UCSD-AML1 (cell line): ENCODE measurements around the gene SPRR2G.
"Not testable (repeated sequence)": the region's sequence is repeated elsewhere in the genome, so short reads cannot be mapped to it uniquely, and the experiment has no call there.

ENCODE experiments used
- DNase-seq: peaks from one replicate; lab custom pipeline; 2025; ENCODE audit not compliant: unreplicated experiment; lab: John Stamatoyannopoulos, UW

SPRR2G gene

DNA sequence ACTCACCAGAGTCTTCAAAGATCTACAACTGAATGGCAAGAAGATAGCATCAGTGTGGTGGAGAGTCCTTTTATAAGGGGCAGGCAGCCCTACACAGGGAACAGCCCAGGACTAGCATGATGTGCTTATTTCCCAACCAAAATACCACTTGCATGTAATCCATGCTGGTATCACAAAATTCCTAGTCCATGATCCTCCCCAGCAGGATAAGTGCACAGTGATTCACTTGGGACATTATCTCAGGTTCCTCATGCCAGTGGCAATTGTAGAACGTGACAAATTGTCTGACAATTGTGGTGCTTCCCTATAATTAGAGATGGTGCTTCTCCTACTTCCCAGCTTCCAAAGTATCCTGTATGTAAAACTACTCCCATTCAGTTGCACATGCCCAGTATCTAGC lies at the start of gene SPRR2G:
TSS of gene SPRR2G (minus strand) at position 45 of the 400 bp plus-strand sequence. CDS start 780 bp downstream, outside the sequence.
- DNase-seq: no peak

GRCh38 chr1:153195216-153195615 lies 44.5 kb upstream of the SPRR2G start:
- no peak for DNase-seq

GRCh38 chr1:153194331-153195050 lies 43.8 kb upstream of the SPRR2G start:
- DNase-seq: no peak

GRCh38 chr1:153192697-153193096 lies 42.0 kb upstream of the SPRR2G start:
- no peak for DNase-seq

DNA sequence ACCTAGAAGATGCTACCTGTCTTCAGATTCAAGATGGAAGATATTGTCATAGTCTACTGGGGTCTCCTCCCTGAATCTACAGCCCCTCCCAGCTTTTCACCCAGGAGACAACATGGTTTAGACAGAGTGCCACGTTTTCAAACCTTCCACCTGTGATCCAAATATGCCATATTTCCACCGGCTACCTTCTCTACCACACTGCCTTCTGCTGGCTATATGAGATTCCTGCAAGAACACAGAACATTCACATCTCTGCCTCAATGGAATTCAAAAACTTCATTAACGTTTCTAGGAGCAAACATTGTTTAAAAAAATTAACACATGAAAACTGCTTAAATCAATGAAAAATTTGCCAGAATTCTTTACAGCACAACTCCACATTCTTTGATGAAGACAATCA lies 39.7 kb upstream of the SPRR2G start:
- no peak for DNase-seq

GRCh38 chr1:153188301-153188700 lies 37.6 kb upstream of the SPRR2G start:
- not testable (repeated sequence) for DNase-seq

DNA sequence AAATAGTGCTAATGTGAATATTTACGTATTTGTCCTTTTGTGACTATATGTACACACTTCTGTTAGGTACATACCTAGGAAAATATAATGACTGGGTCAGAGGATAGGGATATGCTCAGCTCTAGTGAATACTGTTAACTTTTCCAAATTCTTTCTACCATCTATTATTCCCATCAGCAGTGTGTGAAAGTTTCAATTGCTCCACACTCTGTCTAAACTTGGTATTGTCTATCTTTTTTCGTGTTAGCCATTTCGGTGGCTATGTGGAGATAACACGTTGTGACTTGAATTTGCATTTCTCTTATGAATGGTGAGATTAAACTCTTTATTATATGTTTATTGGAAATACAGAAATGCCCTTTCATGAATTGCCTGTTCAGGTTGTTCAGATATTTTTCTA lies 29.9 kb upstream of the SPRR2G start:
- DNase-seq: no peak

DNA sequence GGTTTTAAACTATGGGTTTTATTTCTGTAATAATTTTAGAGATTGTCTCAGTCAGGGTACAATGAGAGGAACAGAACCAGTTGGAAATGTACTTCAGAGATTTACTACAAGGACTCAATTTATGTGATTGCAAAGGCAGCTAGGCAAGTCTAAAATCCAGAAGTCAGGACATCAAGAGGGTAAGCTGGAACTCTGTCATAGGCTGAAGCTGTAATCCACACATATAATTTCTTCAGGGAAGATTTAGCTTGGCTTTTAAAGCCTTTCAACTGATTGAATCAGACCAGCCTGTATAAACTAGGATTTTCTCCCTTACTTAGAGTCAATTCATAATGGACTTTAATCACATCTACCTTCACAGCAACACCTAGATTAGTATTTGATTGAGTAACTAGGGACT lies 28.2 kb upstream of the SPRR2G start:
- no peak for DNase-seq

GRCh38 chr1:153174624-153175023 lies 23.9 kb upstream of the SPRR2G start:
- no peak for DNase-seq

DNA sequence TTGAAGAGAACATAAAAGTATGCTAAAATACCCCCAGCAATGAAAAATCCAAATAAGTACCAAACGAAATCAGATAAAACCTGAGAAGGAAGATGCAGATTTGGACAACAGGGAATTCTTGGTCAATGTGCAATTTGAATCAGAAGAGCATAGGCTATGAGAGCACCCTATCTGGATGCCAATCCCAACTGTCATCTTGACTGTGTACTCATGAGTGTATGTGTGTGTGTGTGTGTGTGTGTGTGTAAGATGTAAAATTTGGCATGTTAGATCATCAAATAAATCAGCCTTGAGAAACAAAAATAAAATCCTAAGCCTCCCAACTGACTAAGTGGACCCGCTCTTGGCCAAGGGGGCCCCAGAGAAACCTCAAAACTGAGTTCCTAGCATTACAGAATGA lies 18.0 kb upstream of the SPRR2G start:
- DNase-seq: no peak

DNA sequence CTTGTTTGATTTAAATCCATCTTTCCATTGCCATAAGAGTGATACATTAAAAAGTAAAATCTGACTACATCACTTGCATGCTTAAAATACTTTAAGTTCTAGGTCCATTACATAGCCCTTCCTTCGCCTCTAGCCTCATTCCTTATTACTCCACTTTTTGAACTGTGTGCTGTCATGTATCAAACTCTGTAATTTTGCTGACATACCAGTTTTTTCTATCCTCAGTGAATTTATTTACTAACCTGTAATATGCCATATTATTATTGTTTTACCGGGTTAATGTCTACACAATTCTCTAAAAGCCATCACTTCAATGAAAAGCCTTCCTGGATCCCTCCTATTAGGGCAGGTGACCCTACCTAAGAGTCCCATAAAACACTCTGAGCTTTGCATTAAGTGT lies 4.9 kb upstream of the SPRR2G start:
- DNase-seq: no peak

- no peak for DNase-seq
Measured at GRCh38 chr1:153152481-153152880, 1.8 kb upstream of the SPRR2G start.

DNA sequence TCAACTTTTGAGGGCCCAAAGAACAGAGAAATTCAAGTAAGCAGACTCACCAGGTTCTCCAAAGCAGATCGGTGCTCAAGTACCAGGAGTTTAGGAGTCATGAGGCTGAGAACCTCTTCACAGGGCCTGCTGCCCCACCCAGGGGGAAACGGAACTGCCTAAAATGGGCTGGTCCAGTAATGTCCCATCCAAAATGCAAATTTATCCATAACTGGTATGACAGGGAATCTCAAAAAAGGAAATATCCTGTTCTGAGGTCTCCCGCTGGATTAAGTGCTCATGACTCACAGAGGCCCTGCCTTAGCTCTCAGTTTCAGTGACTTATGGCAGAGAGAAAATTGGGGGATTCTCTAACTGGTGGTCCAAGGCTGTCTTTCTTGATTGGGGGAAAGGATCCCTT lies 9.3 kb downstream of the SPRR2G start:
- DNase-seq: no peak

- no peak for DNase-seq
Measured at GRCh38 chr1:153140484-153140883, 10.2 kb downstream of the SPRR2G start.

DNA sequence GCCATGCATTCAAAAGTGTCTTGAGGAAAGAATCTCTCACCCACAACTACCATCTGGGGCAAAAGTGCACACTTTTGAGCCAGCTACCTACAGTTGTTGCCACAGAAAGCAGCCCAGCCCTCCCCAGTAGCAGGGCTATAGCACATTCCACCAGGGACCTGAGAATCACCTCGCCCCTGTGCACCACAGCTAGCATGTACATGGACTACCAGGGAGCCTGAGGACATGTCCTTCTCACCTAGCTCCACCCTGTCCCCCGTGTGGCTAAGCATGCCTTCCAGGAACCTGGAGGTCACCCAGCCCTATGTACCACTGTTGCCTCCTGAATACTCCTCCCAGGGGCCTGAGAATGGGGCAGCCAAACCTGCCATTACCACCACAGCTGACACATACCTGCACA lies 16.9 kb downstream of the SPRR2G start:
- no peak for DNase-seq

GRCh38 chr1:153133267-153133666 lies 17.4 kb downstream of the SPRR2G start:
- DNase-seq: no peak

- not testable (repeated sequence) for DNase-seq
Measured at GRCh38 chr1:153128688-153129087, 22.0 kb downstream of the SPRR2G start.

DNA sequence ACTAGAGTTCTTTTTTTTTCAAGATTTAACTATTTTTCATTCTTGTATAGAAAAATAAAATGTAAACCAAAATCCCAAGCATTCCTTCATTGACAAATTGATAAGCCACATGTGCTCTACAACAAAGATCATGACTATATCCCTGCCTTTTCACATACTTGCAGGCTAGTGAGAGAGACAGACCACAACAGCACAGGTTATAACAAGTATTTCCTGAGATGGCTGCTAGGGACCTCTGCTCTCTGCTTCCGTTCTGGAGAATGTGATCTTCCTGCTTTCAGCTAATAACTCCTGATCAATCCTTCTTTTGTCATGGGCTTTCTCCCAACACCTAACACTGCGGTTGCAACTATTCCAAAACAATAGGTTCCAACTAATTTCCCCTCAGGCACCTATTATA lies 23.4 kb downstream of the SPRR2G start:
- DNase-seq: no peak

GRCh38 chr1:153125536-153125935 lies 25.2 kb downstream of the SPRR2G start:
- no peak for DNase-seq

DNA sequence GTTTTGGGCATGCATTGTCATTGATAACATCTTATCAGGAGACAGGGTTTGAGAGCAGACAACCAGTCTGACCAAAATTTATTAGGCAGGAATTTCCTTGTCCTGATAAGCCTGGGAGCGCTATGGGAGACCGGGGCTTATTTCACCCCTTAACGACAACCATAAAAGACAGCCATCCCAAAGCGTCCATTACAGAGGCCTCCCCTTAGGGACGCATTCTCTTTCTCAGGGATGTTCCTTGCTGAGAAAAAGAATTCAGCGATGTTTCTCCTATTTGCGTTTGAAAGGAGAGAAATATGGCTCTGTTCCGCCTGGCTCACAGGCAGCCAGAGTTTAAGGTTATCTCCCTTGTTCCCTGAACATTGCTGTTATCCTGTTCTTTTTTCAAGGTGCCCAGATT lies 26.9 kb downstream of the SPRR2G start:
- DNase-seq: not testable (repeated sequence)

GRCh38 chr1:153122831-153123421 lies 27.8 kb downstream of the SPRR2G start:
- no peak for DNase-seq

DNA sequence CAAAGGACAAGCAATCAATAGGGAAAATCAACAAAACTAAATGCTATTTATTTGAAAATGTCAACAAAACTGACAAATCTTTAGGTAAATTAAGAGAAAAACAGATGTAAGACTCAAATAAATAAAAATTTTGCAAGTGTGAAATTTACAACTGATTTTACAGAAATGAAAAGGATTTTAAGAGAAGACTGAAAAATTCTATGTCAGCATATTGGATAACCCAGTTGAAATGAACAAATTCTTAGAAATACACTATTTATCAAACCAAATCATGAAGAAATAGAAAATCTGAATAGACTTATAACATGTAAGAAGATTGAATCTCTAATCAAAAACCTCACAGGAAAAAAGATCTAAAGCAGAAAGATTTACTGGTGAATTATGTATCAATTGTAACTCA lies 29.7 kb downstream of the SPRR2G start:
- DNase-seq: no peak

DNA sequence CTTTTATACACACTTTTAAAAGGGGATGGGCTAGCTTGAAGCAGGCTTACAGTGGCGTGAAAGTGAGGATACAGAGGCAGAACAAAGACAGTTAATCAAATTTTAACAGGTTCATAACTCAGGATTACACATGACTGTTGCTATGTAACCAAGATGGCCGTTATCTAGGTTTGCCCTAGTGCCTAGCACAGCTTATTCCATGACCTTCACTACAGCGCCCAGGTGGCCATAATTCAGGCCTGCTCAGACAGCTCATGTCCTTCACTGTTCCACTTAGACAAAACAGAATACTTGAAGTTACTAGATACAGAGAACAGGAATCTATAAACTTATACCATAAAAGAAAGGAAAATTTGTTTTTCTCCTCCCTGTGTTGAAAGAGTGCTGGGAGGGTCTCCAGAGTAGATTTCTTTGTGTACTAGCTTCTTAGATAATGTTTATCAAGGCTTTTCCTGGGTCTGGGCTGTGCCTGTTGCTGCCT lies 31.2 kb downstream of the SPRR2G start:
- no peak for DNase-seq
